ENCODE results near the gene FARP1. TPM values are rescaled to one million over a fixed set of nuclear protein-coding genes. Genes with fewer than 3 reads are reported as not detected.

Gene FARP1
- total and polyA plus RNA-seq, 2 of the 13 experiments (the other 11 are each of a cell fraction or from before 2014, with no cell fraction given) = 70.6 to 126 TPM

DNA sequence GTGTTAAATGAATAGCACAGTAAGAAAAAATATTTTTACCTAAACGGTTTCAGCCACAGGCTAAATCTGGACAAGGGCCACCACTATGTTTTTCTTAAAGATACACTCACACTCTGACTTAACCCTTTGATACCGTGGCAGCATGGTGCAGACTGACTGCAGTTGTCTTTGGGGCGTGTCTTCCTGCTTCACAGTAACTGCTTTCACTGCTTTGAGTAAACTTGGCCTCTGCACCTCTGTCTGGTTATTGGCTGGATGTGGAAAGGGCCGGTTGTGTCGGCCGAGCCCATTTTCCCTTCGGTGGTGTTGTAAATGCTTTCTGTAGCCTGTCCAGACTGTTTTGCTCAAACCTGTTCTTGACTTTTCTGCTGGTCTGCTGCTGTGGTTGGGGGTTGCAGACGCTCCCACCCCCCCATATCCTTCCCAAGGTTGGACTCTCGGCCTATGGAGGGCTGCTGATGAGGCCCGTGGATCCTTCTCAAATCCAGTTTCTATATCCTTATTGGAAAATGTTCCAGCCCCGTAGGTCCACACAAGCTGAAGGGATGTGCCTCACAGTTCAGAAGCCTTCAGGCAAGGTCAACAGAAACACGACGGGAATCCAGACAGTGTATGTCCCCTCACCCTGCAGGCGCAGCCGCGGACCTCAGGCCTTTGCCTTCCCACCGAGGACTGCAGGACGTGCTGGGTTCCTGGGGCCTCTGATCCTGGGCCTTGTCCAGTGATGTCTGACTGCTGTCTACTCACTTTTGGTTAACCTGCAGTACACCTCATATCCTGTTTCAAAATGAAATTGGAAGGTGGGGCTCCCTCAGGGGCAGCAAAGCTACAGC lies 124.4 kb downstream of the FARP1 start (continued):
- TF ChIP-seq ELF1 (CRISPR knock-in tag; IDR thresholded peaks at IDR 0.05) (0 out of 2 replicates have a peak, but pooled peaks have one; percentile 40), SOX5 (CRISPR knock-in tag; IDR thresholded peaks at IDR 0.05; ENCODE audit: borderline replicate concordance) (peak; percentile 42; the same call in 1 of the 2 replicates), ZXDC (CRISPR knock-in tag; IDR thresholded peaks at IDR 0.05) (no peak), HDAC6 (IDR thresholded peaks at IDR 0.05; ENCODE audit: low read depth, low read length) (no peak), ZFP1 (CRISPR knock-in tag; IDR thresholded peaks at IDR 0.05) (0 out of 2 replicates have a peak, but pooled peaks have one; percentile 34), GATAD2A (CRISPR knock-in tag; IDR thresholded peaks at IDR 0.05) (peak; percentile 93), PHF21A (CRISPR knock-in tag; IDR thresholded peaks at IDR 0.05) (peak; percentile 8), SNAPC2 (CRISPR knock-in tag; IDR thresholded peaks at IDR 0.05) (0 out of 2 replicates have a peak, but pooled peaks have one; percentile 15), SP4 (CRISPR knock-in tag; IDR thresholded peaks at IDR 0.05) (peak; percentile 40; the same call in 1 of the 2 replicates), ZMYM4 (CRISPR knock-in tag; IDR thresholded peaks at IDR 0.05) (peak; percentile 77), ZNF510 (CRISPR knock-in tag; IDR thresholded peaks at IDR 0.05; ENCODE audit: low read depth) (0 out of 2 replicates have a peak, but pooled peaks have one; percentile 57), TBX2 (CRISPR knock-in tag; IDR thresholded peaks at IDR 0.05; ENCODE audit: borderline replicate concordance) (peak; percentile 59), ZNF224 (CRISPR knock-in tag; IDR thresholded peaks at IDR 0.05) (0 out of 2 replicates have a peak, but pooled peaks have one; percentile 72), HOXA3 (CRISPR knock-in tag; IDR thresholded peaks at IDR 0.05) (peak; percentile 81), TCF7 (IDR thresholded peaks at IDR 0.05; ENCODE audit: low read depth) (peak; percentile 38; the same call in 1 of the 2 replicates), ZNF407 (CRISPR knock-in tag; IDR thresholded peaks at IDR 0.05; ENCODE audit: not compliant biosample characterization) (peak; percentile 56), RXRB (CRISPR knock-in tag; IDR thresholded peaks at IDR 0.05; ENCODE audit: borderline replicate concordance) (peak; percentile 70), ZNF737 (CRISPR knock-in tag; IDR thresholded peaks at IDR 0.05; ENCODE audit: borderline replicate concordance) (no peak)

All from HepG2 (cell line).